GM18868 (cell line): ENCODE data around the gene COL20A1.
"Not testable (repeated sequence)": the region's sequence is repeated elsewhere in the genome, so short reads cannot be mapped to it uniquely, and the experiment has no call there.

Source experiments
- ATAC-seq: cut with Tn5 transposase; IDR thresholded peaks from one replicate; pipeline ENCODE4 v1.9.1; 2021; ENCODE audit warnings: mild to moderate bottlenecking, moderate library complexity; ENCODE audit not compliant: unreplicated experiment

COL20A1 gene

GRCh38 chr20:63290136-63290676 is 2.8 kb upstream of the COL20A1 start:
- ATAC-seq: no peak

GRCh38 chr20:63290677-63291472 is 2.1 kb upstream of the COL20A1 start:
- no peak for ATAC-seq

GRCh38 chr20:63291811-63292210 is 1.2 kb upstream of the COL20A1 start:
- ATAC-seq: no peak

DNA sequence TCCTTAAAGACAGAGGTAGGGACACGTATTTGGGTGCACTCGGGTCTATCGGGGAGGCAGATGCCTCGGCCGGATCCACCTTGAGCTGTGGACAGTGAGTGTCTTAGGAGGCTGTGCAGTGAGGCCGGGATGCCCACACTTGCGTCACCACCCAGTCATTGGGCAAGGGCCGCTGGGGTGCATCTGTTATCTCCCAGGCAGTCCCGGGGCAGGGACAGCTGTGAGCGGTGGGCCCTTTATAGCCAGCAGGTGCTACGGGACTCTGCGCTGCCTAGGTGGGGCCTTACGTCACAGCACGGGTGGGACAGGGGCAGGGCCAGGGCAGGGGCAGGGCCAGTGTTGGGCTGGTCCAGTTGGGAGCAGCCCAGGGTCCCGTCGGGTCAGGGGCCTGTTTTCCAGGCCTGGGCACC is 689 bp upstream of the COL20A1 start:
- no peak for ATAC-seq

GRCh38 chr20:63293456-63293855 is 470 bp downstream of the COL20A1 start:
- no peak for ATAC-seq

DNA sequence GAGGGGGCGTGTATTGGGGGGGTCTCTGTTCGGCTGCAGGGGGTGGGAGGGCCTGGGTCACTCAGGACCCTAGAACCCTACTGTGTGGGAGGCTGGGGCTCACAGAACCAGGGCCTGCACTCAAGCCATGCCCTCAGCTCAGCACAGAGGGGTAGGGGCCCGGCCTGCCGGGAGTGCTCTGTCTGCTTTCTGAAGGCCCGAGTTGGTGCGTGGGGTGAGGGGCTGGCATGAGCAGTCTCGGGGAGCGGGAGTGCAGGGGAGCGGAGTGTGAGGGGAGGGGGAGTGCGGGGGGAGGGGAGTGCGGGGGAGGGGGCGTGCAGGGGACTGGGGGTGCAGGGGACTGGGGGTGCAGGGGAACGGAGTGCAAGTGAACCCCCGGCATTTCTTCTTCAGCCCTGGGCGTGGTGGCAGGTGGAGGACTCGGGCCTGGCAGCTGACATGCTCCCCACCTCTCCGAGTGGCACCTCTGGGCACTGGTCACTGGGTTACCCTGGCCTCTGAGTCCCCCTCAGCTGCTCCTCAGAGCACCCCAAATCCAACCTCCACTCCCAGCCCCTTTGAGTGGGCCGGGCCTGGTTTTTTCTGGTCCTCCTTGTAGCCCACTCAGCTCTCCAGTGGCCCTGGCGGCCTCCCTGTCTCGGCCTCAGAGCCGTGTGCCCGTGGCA is 1.0 kb downstream of the COL20A1 start:
- no peak for ATAC-seq

DNA sequence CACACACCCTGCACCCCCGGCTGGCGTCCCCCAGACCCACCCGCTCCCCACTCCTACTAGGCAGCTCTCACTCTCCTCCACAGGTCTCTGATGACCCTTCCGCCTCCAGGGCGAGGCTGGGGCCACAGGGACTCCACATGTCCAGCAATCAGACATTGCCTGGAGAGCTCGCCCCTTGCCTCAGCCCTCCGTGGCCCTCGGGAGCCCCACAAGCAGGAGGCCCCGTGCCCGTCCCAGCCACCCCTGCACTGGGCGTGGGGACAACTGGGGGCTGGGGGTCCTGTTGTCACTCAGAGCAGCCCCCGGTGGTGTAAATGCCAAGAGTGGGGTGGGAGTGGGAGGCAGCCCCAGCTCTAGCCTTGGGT is 1.5 kb downstream of the COL20A1 start:
- no peak for ATAC-seq

DNA sequence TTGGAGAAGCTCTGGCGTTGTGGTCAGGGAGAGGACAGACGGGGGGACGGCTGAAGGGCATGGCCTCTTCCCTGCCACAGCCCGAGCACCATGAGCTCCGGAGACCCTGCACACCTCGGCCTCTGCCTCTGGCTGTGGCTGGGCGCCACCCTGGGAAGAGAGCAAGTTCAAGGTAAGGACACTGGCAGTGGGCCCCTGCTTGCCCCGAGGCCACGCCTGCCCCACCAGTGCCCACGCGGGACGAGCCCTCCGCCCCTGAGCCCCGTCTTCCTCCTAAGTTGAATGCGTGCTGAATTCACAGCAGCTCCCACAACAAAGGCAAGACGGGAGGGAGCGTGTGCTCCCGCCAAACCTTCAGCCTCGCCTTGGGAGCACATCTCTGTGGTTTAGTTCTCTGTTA is 2.0 kb downstream of the COL20A1 start:
- no peak for ATAC-seq

DNA sequence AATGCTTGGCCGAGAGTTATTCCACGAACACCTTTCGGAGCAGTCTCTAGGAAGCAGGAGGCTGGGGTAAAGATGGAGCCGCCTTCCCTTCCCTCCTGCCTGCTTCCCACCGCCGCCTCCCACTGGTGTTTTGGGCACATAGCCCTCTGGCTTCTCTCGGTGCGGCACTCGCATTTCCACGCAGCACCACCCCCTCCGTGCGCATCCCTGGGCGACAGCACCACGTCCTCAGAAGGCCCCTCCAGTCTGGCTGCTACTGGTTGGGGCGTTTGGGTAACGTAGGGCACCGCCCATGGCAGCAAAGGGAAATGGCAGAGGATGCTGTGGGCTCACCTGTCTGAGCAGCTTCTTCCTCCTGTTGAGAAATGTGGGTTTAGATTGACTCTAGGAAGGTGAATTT is 2.4 kb downstream of the COL20A1 start:
- ATAC-seq: no peak

DNA sequence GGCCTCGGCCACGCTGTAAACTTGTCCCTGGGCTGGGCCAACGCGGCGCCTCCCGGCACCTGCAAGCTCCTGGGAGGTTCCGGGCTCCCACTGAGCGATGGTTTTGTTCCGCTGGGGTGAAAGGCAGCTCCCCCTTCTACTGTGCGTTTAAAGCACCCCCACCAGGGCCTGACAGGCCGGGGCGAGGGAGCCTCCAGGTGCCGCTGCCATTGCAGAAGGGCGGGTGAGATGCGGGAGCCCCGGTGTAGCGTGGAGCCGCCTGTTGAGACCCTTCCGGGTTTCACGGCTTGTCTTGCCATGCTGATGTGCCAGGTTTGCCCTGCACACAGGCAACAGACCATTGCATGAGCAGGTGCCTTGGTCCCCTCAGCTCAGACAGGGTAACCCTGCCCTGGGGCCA is 2.9 kb downstream of the COL20A1 start:
- no peak for ATAC-seq

DNA sequence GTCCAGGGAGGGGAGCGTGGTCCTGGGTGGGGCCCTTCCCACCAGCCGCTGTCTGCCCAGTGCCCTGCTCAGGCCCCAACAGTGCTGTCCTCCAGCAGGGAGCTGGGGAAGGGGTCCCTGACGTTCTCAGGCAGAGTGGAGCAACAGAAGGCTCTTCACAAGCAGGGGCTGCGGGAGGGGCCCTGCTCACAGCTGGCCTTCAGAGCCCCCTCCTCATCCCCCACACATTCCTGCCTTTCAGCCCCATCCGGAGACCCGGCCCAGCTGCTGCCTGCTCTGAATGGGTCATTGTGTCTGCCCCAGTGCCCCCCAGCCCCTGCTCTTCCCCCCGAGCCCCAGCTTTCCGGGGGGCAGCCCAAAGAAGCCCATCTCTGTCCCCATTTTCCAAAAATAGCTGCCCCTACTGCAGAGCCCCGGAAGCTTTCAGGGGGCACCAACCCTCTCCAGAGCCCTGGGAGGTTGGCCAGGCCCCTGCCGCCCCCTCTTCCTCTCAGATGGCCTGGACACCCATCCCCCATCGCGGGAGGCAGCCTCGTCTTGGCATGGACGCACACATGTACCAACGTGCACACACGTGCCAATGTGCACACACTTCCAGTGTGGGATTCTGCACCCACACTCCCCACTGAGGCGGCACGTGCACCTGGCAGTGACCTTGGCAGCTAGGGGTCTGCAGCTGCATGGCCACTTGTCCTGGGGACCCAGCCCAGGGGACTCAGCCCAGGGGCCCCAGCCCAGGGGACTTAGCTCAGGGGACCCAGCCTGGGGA is 3.7 kb downstream of the COL20A1 start:
- no peak for ATAC-seq

DNA sequence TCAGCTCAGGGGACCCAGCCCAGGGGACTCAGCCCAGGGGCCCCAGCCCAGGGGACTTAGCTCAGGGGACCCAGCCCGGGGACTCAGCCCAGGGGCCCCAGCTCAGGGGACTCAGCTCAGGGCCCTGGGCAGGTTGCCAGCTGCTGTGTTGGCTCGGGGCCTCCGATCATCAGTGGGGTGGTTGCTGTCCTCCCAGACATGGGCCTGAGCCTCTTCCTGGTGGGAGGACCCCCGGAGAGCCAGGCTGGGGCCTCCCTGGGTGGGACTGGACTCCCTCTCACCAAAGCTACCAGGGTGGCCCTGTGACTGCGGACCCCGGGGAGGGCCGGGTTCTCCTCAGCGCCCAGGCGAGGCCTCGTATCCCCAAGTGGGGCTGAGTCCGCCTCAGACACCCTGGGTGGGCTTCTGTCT is 4.4 kb downstream of the COL20A1 start:
- no peak for ATAC-seq

- no peak for ATAC-seq
These were observed 5.0 kb downstream of the COL20A1 start for GRCh38 chr20:63297796-63298572.

DNA sequence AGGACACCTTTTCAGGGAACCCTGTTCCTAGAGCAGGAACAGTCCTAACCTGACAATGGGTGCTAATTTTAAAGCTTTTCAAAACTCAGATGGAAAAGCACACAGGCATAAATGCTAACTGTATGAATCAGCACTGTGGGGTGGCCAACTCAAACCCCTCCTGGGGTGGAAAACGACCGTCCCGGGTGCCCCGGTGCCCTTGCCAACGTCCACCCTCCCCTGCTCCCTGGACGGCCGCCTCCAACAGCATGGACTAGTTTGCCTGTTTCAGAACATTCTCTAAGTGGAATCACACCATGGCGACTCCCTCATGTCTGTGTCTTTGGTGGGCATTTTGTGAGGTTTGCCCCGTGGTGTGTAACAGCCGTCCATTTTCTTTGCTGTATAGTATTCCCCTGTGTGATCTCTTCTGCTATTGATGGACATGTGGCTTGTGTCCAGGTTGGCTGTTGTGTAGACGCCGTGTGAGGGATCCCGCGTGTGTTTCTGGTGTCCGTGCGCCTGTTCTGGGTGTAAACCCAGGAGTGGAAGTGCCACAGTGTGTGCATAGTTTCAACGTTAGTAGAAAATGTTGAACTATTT is 5.8 kb downstream of the COL20A1 start:
- no peak for ATAC-seq

- no peak for ATAC-seq
These were observed 8.7 kb downstream of the COL20A1 start for GRCh38 chr20:63301671-63302070.

DNA sequence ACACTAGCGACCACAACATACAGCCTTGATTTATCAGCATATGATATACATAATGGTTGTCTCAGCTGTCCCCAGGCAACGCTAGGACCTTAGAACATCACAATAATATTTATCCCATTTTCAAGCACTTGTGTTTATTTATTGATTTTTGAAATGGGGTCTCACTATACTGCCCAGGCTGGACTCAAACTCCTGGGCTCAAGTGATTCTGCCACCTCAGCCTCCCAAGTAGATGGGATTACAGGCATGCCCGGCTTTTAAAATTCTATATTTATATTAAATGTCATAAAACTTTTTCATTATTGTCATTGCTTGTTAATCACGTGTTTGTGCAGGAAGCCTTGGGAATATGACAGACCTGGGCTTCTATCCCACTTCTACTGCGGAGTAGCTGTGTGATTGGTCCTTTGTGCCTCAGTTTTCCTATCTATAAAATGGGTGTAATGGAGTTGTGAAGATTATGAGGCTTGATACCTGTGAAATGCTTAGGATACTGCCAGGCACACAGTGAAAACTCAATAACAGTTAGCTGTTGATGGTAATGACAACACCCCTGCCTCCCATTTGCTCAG is 10.2 kb downstream of the COL20A1 start:
- ATAC-seq: no peak

- ATAC-seq: no peak
These were observed 12.4 kb downstream of the COL20A1 start for GRCh38 chr20:63305393-63305792.

- not testable (repeated sequence) for ATAC-seq
These were observed 13.1 kb downstream of the COL20A1 start for GRCh38 chr20:63305933-63306672.
